ENCODE data around the gene CACNB3.

Gene CACNB3

DNA sequence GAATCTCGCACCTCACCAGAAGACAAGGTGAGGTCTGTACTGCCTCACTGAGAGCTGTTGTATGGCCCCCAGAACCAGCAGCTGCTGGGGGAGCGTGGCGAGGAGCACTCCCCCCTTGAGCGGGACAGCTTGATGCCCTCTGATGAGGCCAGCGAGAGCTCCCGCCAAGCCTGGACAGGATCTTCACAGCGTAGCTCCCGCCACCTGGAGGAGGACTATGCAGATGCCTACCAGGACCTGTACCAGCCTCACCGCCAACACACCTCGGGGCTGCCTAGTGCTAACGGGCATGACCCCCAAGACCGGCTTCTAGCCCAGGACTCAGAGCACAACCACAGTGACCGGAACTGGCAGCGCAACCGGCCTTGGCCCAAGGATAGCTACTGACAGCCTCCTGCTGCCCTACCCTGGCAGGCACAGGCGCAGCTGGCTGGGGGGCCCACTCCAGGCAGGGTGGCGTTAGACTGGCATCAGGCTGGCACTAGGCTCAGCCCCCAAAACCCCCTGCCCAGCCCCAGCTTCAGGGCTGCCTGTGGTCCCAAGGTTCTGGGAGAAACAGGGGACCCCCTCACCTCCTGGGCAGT is 9.3 kb downstream of the CACNB3 start:
- peaks cover 11% of the 10 kb centered on the region for H3K79me1 ChIP-seq (replicated peaks; ENCODE audit: low read length, poor library complexity, severe bottlenecking)
- 97% methylated on average over 17 of the region's 17 CpGs for WGBS
- no peaks in the 10 kb centered on the region for H3K9me3 ChIP-seq (ENCODE audit: control insufficient read depth, low read length)
- H2BK12ac ChIP-seq (ENCODE audit: low read length in 2 of 2) = no peak overlapping the region
- H3K9ac ChIP-seq (ENCODE audit: low read length) = no peak overlapping the region
- no peak overlapping the region for H2BK120ac ChIP-seq (ENCODE audit: low read depth, low read length)
- H2AK5ac ChIP-seq (ENCODE audit: low read length, severe bottlenecking) = no peak overlapping the region
- H3K27me3 ChIP-seq (ENCODE audit: control insufficient read depth in 1 of 2, insufficient read depth in 1 of 2, low read length in 2 of 2) = no peaks in the 10 kb centered on the region
- no peak overlapping the region for H3K27ac ChIP-seq (ENCODE audit: low read length, poor library complexity, severe bottlenecking)
- no peak overlapping the region for H3K4me2 ChIP-seq (ENCODE audit: low read length, poor library complexity, severe bottlenecking)
- no peak overlapping the region for H2AFZ ChIP-seq (ENCODE audit: low read depth, low read length)
- H4K91ac ChIP-seq (ENCODE audit: low read length) = no peak overlapping the region
- no peak overlapping the region for H3K4ac ChIP-seq (ENCODE audit: low read depth in 1 of 2, low read length in 2 of 2)
- no peak overlapping the region for H4K8ac ChIP-seq (ENCODE audit: low read length)
- H2BK5ac ChIP-seq (ENCODE audit: low read depth, low read length, poor library complexity, severe bottlenecking) = no peak overlapping the region
- H3K23ac ChIP-seq (ENCODE audit: low read length in 2 of 2) = no peak overlapping the region
- no peak overlapping the region for H3K4me3 ChIP-seq (ENCODE audit: insufficient read depth in 1 of 2, low read depth in 1 of 2, low read length in 2 of 2)
- H3K4me1 ChIP-seq (ENCODE audit: control insufficient read depth, insufficient read depth, low read depth, low read length) = no peaks in the 10 kb centered on the region
- no peak overlapping the region for H2BK15ac ChIP-seq (ENCODE audit: low read depth, poor library complexity, severe bottlenecking)
- no peak overlapping the region for H3K18ac ChIP-seq (ENCODE audit: low read depth in 1 of 2, low read length in 2 of 2)
- H3K14ac ChIP-seq (ENCODE audit: low read length in 2 of 2) = no peak overlapping the region
- peaks cover 94 to 96% of the 10 kb centered on the region in 2 experiments for H3K36me3 ChIP-seq (ENCODE audit: control insufficient read depth in 1 of 2, insufficient read depth in 2 of 2, low read depth in 1 of 2, low read length in 2 of 2)
- DNase-seq = no peak

DNA sequence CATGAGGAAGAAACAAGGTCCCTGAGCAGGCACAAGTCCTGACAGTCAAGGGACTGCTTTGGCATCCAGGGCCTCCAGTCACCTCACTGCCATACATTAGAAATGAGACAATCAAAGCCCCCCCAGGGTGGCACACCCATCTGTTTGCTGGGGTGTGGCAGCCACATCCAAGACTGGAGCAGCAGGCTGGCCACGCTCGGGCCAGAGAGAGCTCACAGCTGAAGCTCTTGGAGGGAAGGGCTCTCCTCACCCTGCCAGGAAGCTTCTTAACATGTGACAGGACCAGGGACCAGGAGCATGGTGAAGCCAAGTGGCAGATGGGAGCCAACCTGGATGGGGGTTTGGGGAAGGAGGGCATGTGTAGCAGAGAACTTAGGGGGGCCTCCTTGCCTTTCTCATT is 10.0 kb downstream of the CACNB3 start:
- Histone ChIP-seq H2BK5ac (ENCODE audit: low read depth, low read length, poor library complexity, severe bottlenecking) (no peak overlapping the region), H3K4ac (ENCODE audit: low read depth in 1 of 2, low read length in 2 of 2) (no peak overlapping the region), H3K4me2 (ENCODE audit: low read length, poor library complexity, severe bottlenecking) (no peak overlapping the region), H2AK5ac (ENCODE audit: low read length, severe bottlenecking) (no peak overlapping the region), H3K9me3 (ENCODE audit: control insufficient read depth, low read length) (no peaks in the 10 kb centered on the region), H3K9ac (ENCODE audit: low read length) (no peak overlapping the region), H3K79me1 (replicated peaks; ENCODE audit: low read length, poor library complexity, severe bottlenecking) (peaks cover 11% of the 10 kb centered on the region), H3K36me3 (ENCODE audit: control insufficient read depth in 1 of 2, insufficient read depth in 2 of 2, low read depth in 1 of 2, low read length in 2 of 2) (peaks cover 99 to 100% of the 10 kb centered on the region in 2 experiments), H2BK12ac (ENCODE audit: low read length in 2 of 2) (no peak overlapping the region), H2BK15ac (ENCODE audit: low read depth, poor library complexity, severe bottlenecking) (no peak overlapping the region), H3K4me3 (ENCODE audit: insufficient read depth in 1 of 2, low read depth in 1 of 2, low read length in 2 of 2) (no peak overlapping the region), H4K8ac (ENCODE audit: low read length) (no peak overlapping the region), H3K14ac (ENCODE audit: low read length in 2 of 2) (no peak overlapping the region), H2BK120ac (ENCODE audit: low read depth, low read length) (no peak overlapping the region), H2AFZ (ENCODE audit: low read depth, low read length) (no peak overlapping the region), H3K23ac (ENCODE audit: low read length in 2 of 2) (no peak overlapping the region), H3K27ac (ENCODE audit: low read length, poor library complexity, severe bottlenecking) (no peak overlapping the region), H3K27me3 (ENCODE audit: control insufficient read depth in 1 of 2, insufficient read depth in 1 of 2, low read length in 2 of 2) (no peaks in the 10 kb centered on the region), H3K4me1 (ENCODE audit: control insufficient read depth, insufficient read depth, low read depth, low read length) (no peaks in the 10 kb centered on the region), H3K18ac (ENCODE audit: low read depth in 1 of 2, low read length in 2 of 2) (no peak overlapping the region), H4K91ac (ENCODE audit: low read length) (no peak overlapping the region)
- DNase-seq = no peak
- 67% methylated on average over 2 of the region's 2 CpGs for WGBS

- Histone ChIP-seq H3K9me3 (ENCODE audit: control insufficient read depth, low read length) (no peaks in the 10 kb centered on the region), H4K8ac (ENCODE audit: low read length) (no peak overlapping the region), H2BK12ac (ENCODE audit: low read length in 2 of 2) (no peak overlapping the region), H3K27me3 (ENCODE audit: control insufficient read depth in 1 of 2, insufficient read depth in 1 of 2, low read length in 2 of 2) (no peaks in the 10 kb centered on the region), H2BK5ac (ENCODE audit: low read depth, low read length, poor library complexity, severe bottlenecking) (no peak overlapping the region), H3K9ac (ENCODE audit: low read length) (no peak overlapping the region), H2AFZ (ENCODE audit: low read depth, low read length) (no peak overlapping the region), H3K27ac (ENCODE audit: low read length, poor library complexity, severe bottlenecking) (no peak overlapping the region), H3K18ac (ENCODE audit: low read depth in 1 of 2, low read length in 2 of 2) (no peak overlapping the region), H3K4me1 (ENCODE audit: control insufficient read depth, insufficient read depth, low read depth, low read length) (no peaks in the 10 kb centered on the region), H3K4me3 (ENCODE audit: insufficient read depth in 1 of 2, low read depth in 1 of 2, low read length in 2 of 2) (no peak overlapping the region), H3K79me1 (replicated peaks; ENCODE audit: low read length, poor library complexity, severe bottlenecking) (peaks cover 11% of the 10 kb centered on the region), H2AK5ac (ENCODE audit: low read length, severe bottlenecking) (no peak overlapping the region), H2BK15ac (ENCODE audit: low read depth, poor library complexity, severe bottlenecking) (no peak overlapping the region), H3K14ac (ENCODE audit: low read length in 2 of 2) (no peak overlapping the region), H3K4ac (ENCODE audit: low read depth in 1 of 2, low read length in 2 of 2) (no peak overlapping the region), H4K91ac (ENCODE audit: low read length) (no peak overlapping the region), H3K23ac (ENCODE audit: low read length in 2 of 2) (no peak overlapping the region), H2BK120ac (ENCODE audit: low read depth, low read length) (no peak overlapping the region), H3K4me2 (ENCODE audit: low read length, poor library complexity, severe bottlenecking) (no peak overlapping the region), H3K36me3 (ENCODE audit: control insufficient read depth in 1 of 2, insufficient read depth in 2 of 2, low read depth in 1 of 2, low read length in 2 of 2) (peaks cover 95 to 99% of the 10 kb centered on the region in 2 experiments)
- DNase-seq = no peak
- 95% methylated on average over 15 of the region's 16 CpGs for WGBS
These were observed 10.7 kb downstream of the CACNB3 start for GRCh38 chr12:48828841-48829575.

DNA sequence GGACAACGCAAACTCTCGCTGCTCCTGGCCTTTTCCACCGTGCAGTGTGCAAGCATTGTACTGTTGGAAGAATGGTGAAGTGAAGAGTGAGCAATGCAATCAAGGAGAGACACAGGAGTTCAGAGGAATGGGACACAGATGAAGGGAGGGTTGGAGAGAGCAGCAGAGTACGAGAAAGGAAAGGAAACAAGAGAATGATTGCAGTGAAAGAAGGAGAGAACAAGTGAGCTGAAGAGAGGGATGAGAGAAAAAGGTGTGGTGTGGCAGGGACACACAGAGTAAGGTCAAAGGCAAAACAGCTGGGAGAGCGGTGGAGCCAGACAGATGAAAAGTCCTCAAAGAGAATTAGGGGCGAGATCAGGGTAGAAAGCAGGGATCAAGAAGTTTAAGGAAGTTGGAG is 13.0 kb downstream of the CACNB3 start:
- WGBS = 95% methylated on average over 6 of the region's 6 CpGs
- H3K4me1 ChIP-seq (ENCODE audit: control insufficient read depth, insufficient read depth, low read depth, low read length) = no peaks in the 10 kb centered on the region
- H3K14ac ChIP-seq (ENCODE audit: low read length in 2 of 2) = no peak overlapping the region
- H3K27ac ChIP-seq (ENCODE audit: low read length, poor library complexity, severe bottlenecking) = no peak overlapping the region
- H3K18ac ChIP-seq (ENCODE audit: low read depth in 1 of 2, low read length in 2 of 2) = no peak overlapping the region
- H2BK15ac ChIP-seq (ENCODE audit: low read depth, poor library complexity, severe bottlenecking) = no peak overlapping the region
- H3K79me1 ChIP-seq (replicated peaks; ENCODE audit: low read length, poor library complexity, severe bottlenecking) = peaks cover 13% of the 10 kb centered on the region
- H3K9me3 ChIP-seq (ENCODE audit: control insufficient read depth, low read length) = no peaks in the 10 kb centered on the region
- H2BK12ac ChIP-seq (ENCODE audit: low read length in 2 of 2) = no peak overlapping the region
- no peak overlapping the region for H3K9ac ChIP-seq (ENCODE audit: low read length)
- H3K4ac ChIP-seq (ENCODE audit: low read depth in 1 of 2, low read length in 2 of 2) = no peak overlapping the region
- DNase-seq = no peak
- no peak overlapping the region for H4K91ac ChIP-seq (ENCODE audit: low read length)
- no peak overlapping the region for H3K4me3 ChIP-seq (ENCODE audit: insufficient read depth in 1 of 2, low read depth in 1 of 2, low read length in 2 of 2)
- H3K4me2 ChIP-seq (ENCODE audit: low read length, poor library complexity, severe bottlenecking) = no peak overlapping the region
- H3K27me3 ChIP-seq (ENCODE audit: control insufficient read depth in 1 of 2, insufficient read depth in 1 of 2, low read length in 2 of 2) = no peaks in the 10 kb centered on the region
- no peak overlapping the region for H2BK120ac ChIP-seq (ENCODE audit: low read depth, low read length)
- no peak overlapping the region for H4K8ac ChIP-seq (ENCODE audit: low read length)
- H2AK5ac ChIP-seq (ENCODE audit: low read length, severe bottlenecking) = no peak overlapping the region
- no peak overlapping the region for H3K23ac ChIP-seq (ENCODE audit: low read length in 2 of 2)
- H3K36me3 ChIP-seq (ENCODE audit: control insufficient read depth in 1 of 2, insufficient read depth in 2 of 2, low read depth in 1 of 2, low read length in 2 of 2) = peaks cover 85 to 98% of the 10 kb centered on the region in 2 experiments
- no peak overlapping the region for H2AFZ ChIP-seq (ENCODE audit: low read depth, low read length)
- no peak overlapping the region for H2BK5ac ChIP-seq (ENCODE audit: low read depth, low read length, poor library complexity, severe bottlenecking)
